GM21423 (cell line): ENCODE results near the gene SPG7.
"Not testable (repeated sequence)": the region's sequence is repeated elsewhere in the genome, so short reads cannot be mapped to it uniquely, and the experiment has no call there.

ENCODE experiments used
- ATAC-seq: cut with Tn5 transposase; IDR thresholded peaks from one replicate; pipeline ENCODE4 v1.9.1; 2021; ENCODE audit warnings: mild to moderate bottlenecking, moderate library complexity; ENCODE audit not compliant: unreplicated experiment

Gene SPG7

GRCh38 chr16:89507834-89508590 lies at the start of gene SPG7:
TSS of gene SPG7 (plus strand) at chr16:89508403. CDS start at chr16:89508418, 15 bp downstream.
- ATAC-seq, result peak; percentile 56

DNA sequence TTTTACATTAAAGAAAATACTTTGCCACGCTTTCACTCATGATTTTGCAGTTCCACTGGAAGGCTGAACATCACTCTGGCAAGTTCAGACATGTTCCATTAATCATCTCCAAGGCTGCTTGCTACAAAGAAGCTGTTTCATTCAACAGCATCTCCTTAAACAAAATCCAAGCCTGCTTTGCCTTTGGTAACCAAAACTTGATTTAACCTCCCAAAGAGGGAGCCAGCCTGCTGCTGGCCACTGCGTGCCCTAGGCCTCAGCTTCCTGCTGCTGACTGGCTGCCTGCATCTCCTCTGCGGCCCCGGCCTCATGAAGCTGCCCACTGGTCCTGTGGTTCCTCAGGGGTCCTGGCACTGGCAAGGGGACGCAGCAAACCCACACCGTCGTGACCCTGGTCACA lies 49.7 kb upstream of the SPG7 start:
- ATAC-seq, result no peak

DNA sequence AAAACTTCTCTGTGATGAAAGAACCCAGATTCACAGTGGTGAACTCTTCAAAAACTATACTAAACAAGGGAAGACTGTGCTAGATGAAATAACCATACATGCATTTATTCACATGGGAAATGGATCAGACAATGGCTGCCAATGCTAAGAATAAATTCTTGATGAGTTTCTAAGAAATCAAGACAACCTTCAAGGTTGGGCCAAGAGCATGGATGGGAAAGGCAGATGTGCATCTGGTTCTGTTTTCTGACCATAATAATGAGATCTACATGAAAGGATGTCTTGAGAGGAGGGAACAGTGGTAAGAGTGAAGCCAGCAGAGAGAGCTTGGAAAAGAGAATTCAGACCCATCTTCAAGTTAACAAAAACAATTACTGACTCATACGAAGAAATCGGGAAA lies 49.2 kb upstream of the SPG7 start:
- no peak for ATAC-seq

DNA sequence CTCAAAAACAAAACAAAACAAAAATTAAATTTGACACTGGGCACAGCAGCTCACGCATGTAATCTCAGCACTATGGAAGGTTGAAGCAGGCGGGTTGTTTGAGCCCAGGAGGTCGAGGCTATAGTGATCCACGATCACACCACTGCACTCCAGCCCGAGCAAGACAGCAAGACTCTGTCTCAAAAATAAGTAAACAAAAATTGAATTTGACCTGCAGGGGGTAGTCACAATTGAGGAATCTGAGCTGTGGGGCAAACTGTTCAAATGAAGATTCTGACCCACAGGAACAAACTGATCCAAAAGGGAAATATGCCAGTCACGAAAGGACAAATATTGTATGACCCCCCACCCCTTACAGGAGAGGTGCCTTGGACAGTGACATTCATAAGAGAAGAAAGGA lies 47.6 kb upstream of the SPG7 start:
- ATAC-seq, result no peak

- not testable (repeated sequence) for ATAC-seq
These were observed 46.3 kb upstream of the SPG7 start for GRCh38 chr16:89461890-89462289.

GRCh38 chr16:89462639-89463038 lies 45.6 kb upstream of the SPG7 start:
- ATAC-seq, result not testable (repeated sequence)

DNA sequence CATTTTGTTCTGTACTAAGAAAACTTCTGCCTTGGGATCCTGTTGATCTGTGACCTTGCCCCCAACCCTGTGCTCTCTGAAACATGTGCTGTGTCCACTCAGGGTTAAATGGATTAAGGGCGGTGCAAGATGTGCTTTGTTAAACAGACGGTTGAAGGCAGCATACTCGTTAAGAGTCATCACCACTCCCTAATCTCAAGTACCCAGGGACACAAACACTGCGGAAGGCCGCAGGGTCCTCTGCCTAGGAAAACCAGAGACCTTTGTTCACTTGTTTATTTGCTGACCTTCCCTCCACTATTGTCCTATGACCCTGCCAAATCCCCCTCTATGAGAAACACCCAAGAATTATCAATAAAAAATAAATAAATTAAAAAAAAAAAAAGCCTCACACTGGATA lies 44.9 kb upstream of the SPG7 start:
- ATAC-seq, result not testable (repeated sequence)

GRCh38 chr16:89466920-89467319 lies 41.3 kb upstream of the SPG7 start:
- no peak for ATAC-seq

GRCh38 chr16:89467382-89467781 lies 40.8 kb upstream of the SPG7 start:
- no peak for ATAC-seq

- ATAC-seq, result no peak
These were observed 35.5 kb upstream of the SPG7 start for GRCh38 chr16:89472711-89473075.

DNA sequence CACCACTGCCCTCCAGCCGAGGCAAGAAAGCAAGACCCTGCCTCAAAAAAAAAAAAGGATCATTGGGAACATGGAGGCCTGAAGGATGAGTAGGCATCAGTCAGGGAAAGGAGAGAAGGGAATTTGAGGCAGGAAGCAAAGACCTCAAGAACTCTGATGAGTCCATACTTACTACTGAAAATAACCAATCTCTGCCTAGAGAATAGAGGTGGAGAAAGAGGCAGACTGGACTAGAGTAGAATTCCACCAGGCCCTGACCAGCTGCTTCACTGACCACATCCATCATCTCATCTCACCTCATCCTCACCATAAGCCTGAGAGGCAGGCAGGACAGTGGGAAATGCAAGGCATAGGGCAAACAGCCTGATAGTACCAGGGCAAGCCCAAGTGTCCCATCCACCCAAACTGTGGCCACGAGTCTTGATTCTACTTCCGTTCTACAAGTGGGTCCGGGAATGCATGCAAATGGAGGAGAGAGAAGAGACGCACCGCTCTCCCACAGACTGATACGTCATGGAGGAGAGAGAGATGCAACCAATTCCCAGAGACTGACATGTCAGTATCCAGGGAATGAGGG lies 35.0 kb upstream of the SPG7 start:
- no peak for ATAC-seq

DNA sequence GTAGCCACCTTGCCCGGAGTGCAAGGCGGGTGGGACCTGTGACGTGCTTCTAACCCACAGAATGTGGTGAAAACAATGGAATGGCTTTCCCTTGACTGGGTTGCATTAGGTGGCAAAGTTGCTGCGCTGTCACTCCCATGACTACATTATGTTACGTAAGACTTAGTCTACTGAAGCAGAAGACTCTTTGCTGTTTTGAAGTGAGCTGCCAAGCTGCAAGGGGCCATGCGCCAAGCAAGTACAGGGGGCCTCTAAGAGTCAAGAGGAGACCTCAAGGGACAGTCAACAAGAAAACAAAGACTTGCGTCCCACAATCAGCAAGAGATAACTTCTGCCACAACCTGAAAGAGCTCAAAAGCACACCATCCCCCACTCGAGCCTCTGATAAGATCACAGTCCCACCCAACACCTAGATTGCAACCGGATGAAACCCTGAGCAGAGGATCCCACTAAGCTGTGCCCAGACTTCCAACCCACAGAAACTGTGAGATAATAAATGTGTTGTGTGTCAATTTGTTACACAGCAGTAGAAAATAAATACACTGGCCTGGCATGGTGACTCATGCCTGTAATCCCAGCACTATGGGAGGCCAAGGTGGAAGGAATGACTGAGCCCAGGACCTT lies 34.3 kb upstream of the SPG7 start:
- ATAC-seq, result no peak

- ATAC-seq, result no peak
These were observed 33.1 kb upstream of the SPG7 start for GRCh38 chr16:89475144-89475543.

DNA sequence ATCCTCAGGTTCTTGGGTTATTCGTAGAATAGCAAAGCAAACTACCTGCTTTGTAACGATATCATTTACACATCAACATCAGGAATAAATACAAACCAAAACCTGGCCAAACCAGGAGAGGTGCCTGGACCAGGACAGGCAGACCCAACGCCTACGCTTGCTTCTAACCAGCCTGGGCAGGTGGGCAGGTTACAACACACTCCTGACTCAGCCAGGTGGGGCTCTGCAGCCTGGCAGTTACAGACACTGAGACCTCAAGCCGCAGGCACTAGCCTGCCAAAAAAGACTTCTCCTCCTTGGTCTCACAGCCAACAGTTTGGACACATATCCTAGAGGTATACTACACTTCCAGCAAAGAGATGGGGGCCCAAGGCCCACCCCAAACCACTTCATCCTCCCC lies 31.8 kb upstream of the SPG7 start:
- ATAC-seq, result peak; percentile 19

DNA sequence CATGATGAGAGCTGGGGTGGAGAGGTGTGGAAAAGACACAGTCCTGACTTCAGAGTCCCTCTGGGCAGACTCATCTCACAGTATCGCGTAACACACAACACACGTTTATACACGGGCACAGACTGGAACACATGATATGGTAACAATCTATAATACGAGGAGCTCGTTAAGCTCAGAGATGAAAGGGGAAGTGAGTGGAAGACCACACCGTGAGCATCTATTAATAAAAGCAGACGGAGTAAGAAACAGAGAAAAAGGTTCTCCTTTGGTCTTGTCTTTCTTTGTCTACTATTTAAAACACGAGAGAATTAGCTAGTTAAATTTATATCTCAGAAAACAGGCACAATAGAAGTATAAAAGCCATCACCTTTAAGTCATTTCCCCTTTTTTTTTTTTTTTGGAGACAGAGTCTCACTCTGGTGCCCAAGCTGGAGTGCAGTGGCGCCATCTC lies 31.4 kb upstream of the SPG7 start:
- ATAC-seq, result peak; percentile 74

DNA sequence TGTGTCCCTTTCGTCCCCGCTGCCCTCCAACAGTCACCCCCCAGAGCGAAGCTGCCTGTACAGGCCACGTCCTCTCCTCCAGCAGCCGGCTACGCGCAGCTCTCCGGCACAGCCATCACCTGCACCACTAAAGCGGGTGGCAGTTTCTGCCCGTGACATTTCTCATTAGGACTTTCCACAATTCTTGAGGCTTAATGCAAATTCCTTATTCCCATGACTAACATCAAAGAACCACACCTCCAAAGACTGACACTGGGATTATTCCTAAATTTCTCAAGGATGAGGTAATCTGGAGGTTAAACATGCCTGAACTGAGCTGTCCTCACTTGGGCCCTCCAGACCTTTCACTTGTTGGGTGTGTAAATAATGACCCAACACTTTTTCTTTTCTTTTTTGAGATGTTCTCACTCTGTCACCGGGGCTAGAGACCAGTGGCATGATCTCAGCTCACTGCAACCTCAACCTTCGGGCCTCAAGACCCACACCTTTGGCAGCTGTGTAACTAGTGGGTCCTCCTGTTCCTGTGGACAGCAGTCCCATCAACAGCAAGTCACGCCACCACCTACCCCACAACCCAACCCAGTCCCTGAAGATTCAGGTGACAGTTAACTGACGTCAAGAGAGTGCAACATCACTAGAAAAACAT lies 29.5 kb upstream of the SPG7 start:
- ATAC-seq, result no peak

GRCh38 chr16:89481356-89481955 lies 26.7 kb upstream of the SPG7 start:
- ATAC-seq, result no peak

DNA sequence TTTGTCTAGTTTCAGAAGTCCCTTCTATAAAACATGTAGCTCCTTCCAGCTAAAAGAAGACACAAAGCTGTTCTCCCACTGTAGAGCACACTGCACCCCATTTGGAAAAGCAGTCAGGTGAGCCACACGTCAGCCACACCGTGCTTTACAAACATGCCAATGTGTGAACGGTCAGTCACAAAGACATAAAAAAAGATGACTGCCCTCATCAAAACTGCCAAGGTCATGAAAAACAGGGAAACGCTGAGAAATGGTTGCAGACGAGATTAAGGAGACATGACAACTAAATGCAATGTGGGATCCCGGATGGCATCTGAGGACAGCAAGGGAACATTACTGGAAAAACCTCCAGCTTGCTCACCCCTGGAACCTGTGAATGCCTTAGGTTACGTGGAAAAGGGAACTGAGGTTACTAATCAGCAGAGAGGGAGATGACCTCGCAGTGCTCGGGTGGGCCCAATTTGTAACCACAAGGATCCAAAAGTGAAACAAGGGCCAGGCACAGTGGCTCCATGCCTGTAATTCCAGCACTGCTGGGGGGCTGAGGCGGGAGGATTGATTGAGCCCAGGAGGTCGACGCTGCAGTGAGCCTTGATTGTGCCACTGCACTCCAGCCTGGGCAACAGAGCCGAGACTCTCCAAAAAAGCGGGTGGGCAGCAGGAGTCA lies 25.9 kb upstream of the SPG7 start:
- no peak for ATAC-seq

DNA sequence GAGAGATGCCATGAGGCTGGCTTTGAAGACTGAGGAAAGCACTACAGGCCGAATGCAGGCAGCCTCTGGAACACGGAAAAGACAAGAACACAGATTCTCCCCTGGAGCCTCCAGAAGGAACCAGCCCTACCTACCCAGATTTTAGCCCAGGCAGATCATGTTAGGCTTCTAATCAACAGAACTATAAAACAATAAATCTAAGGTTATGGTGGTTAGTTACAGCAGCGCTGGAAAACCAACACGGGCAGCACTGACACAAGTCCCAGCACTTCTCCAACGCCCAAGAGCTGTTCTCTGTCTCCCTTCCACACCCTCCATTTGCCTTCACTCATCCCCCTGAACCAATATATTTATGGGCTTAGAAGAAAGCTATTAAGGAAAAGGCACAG lies 25.4 kb upstream of the SPG7 start:
- ATAC-seq, result no peak

GRCh38 chr16:89484041-89484501 lies 24.1 kb upstream of the SPG7 start:
- no peak for ATAC-seq
